Panc1 (cell line): Measurements from ENCODE around the gene DCBLD1. TPM values are rescaled to one million over a fixed set of nuclear protein-coding genes. Genes with fewer than 3 reads are reported as not detected.

ENCODE experiments used
- ATAC-seq: fragments of 200-7000 bp; cut with Tn5 transposase; 2 replicates; pipeline ENCODE4 v1.9.1; 2020; ENCODE audit warnings: mild to moderate bottlenecking, moderate library complexity
- BruUV-seq: library from RNA; stranded (reverse); fragments of 400-500 nt; replicated peaks from 2 replicates; lab custom pipeline; 2021; lab: Mats Ljungman, UMichigan
- CTCF ChIA-PET: fragments of 300-600 bp; sonication (Branson Sonifier 250); formaldehyde crosslinking; loops from one replicate; lab custom pipeline; 2022; ENCODE audit warnings: antibody characterized with exemption; lab: Charles Lee
- POLR2A ChIA-PET: fragments of 300-600 bp; sonication (Branson Sonifier 250); formaldehyde crosslinking; loops from one replicate; lab custom pipeline; 2022; ENCODE audit warnings: antibody characterized with exemption; lab: Charles Lee
- DNase-seq: peaks from one replicate; pipeline ENCODE4 v3.0.0-alpha.2; 2010; ENCODE audit warnings: low read depth, low spot score
- H3K27ac ChIP-seq: 2 replicates; pipeline ENCODE4 v1.5.1; 2011; ENCODE audit warnings: mild to moderate bottlenecking, low read length, inconsistent platforms
- H3K27me3 ChIP-seq: fragments of 200-500 bp; sonication (Bioruptor generic); 2 replicates; pipeline ENCODE4 v1.6.0; 2014; ENCODE audit warnings: low read length, inconsistent platforms; ENCODE audit not compliant: control insufficient read depth, insufficient read depth
- H3K36me3 ChIP-seq: fragments of 200-500 bp; sonication (Bioruptor generic); 2 replicates; pipeline ENCODE4 v1.5.1; 2014; ENCODE audit warnings: inconsistent platforms, mild to moderate bottlenecking, low read length, moderate library complexity; ENCODE audit not compliant: control insufficient read depth, insufficient read depth
- H3K4me1 ChIP-seq: 2 replicates; pipeline ENCODE4 v1.5.1; 2011; ENCODE audit warnings: inconsistent platforms, mild to moderate bottlenecking, low read length, moderate library complexity; ENCODE audit not compliant: control insufficient read depth, insufficient read depth
- H3K4me3 ChIP-seq, 2 experiments: 2 replicates each; pipeline ENCODE4 v1.5.1; 2011 to 2012; ENCODE audit warnings: low read depth in 2 of 2, low read length in 2 of 2, mild to moderate bottlenecking in 2 of 2, inconsistent platforms in 1 of 2, moderate library complexity in 1 of 2
- H3K9me3 ChIP-seq: fragments of 200-500 bp; sonication (Bioruptor generic); 2 replicates; pipeline ENCODE4 v1.5.1; 2014; ENCODE audit warnings: low read depth, mild to moderate bottlenecking, inconsistent platforms, low read length, moderate library complexity; ENCODE audit not compliant: control insufficient read depth, insufficient read depth
- CTCF ChIP-seq: fragments of 450-650 bp; IDR thresholded peaks from 2 replicates; pipeline ENCODE4 v1.5.1; 2017; ENCODE audit warnings: mild to moderate bottlenecking
- POLR2AphosphoS5 ChIP-seq: IDR thresholded peaks from 2 replicates; pipeline ENCODE4 v1.6.1; 2012; ENCODE audit warnings: mild to moderate bottlenecking, low read depth, low read length, moderate library complexity
- REST ChIP-seq, 2 experiments: IDR thresholded peaks; 2 replicates each; pipeline ENCODE4 v1.6.1; 2011 to 2012; ENCODE audit warnings: low read depth in 2 of 2, control low read depth in 1 of 2, low read length in 1 of 2, mild to moderate bottlenecking in 1 of 2, moderate library complexity in 1 of 2; ENCODE audit not compliant: insufficient read depth in 1 of 2
- SIN3A ChIP-seq: IDR thresholded peaks from 2 replicates; pipeline ENCODE4 v1.6.1; 2012; ENCODE audit warnings: low read depth, mild to moderate bottlenecking, low read length, moderate library complexity, borderline replicate concordance; ENCODE audit not compliant: insufficient read depth
- TCF7L2 ChIP-seq: IDR thresholded peaks from 2 replicates; pipeline ENCODE4 v1.6.1; 2011; ENCODE audit warnings: mild to moderate bottlenecking, low read depth, low read length, inconsistent platforms
- in situ Hi-C: cut with HindIII; loops from 2 replicates; pipeline ENCODE4 v1.10.0; 2016; ENCODE audit warnings: low sequenced_read_pairs, low pct_unique_long_range_greater_than_20kb
- intact Hi-C: fragments of 100-400 bp; cut with micrococcal nuclease; formaldehyde crosslinking; loops from one replicate; pipeline ENCODE4 v1.10.0; 2022; ENCODE audit not compliant: unreplicated experiment
- total RNA-seq: library from RNA; stranded (reverse); gene quantifications from one replicate; pipeline ENCODE4 v1.2.1, GENCODE V29; 2021; ENCODE audit not compliant: unreplicated experiment

DCBLD1 gene
- total RNA-seq, 1 experiment from 2014 or later, result 29.0 TPM

GRCh38 chr6:117480651-117481050 lies 1.8 kb upstream of the DCBLD1 start:
- in situ Hi-C loops, result no loop called here
- ChIA-PET POLR2A (no interaction called here), CTCF (interaction anchor here (0.7 kb wide), 1 partner anchor 16 kb away, joined by 4 read pairs; no protein-coding TSS in a partner anchor)

GRCh38 chr6:117481278-117481925 lies 1.1 kb upstream of the DCBLD1 start:
- Histone ChIP-seq H3K27ac (peak overlapping the region; percentile 82), H3K27me3 (no peaks in the 10 kb centered on the region), H3K4me1 (peaks cover 29% of the 10 kb centered on the region), H3K4me3 (peak overlapping the region; percentile 54 to 81), H3K36me3 (no peaks in the 10 kb centered on the region), H3K9me3 (peaks cover 5% of the 10 kb centered on the region; the same call in 1 of the 2 replicates)
- ATAC-seq (no peak; the same call in 1 of the 2 replicates), DNase-seq (no peak)
- intact Hi-C loops (no loop called here), in situ Hi-C loops (no loop called here)
- ChIA-PET CTCF (interaction anchor here (0.7 kb wide), 1 partner anchor 16 kb away, joined by 4 read pairs; no protein-coding TSS in a partner anchor), POLR2A (no interaction called here)
- no peak for TF ChIP-seq REST (IDR thresholded peaks at IDR 0.05; ENCODE audit: insufficient read depth in 1 of 2, low read depth in 2 of 2, low read length in 1 of 2)
- TF ChIP-seq TCF7L2, result no peak
- no peak; the same call in 1 of the 2 replicates for TF ChIP-seq CTCF
- no peak for TF ChIP-seq SIN3A
- no peak; the same call in 1 of the 2 replicates for TF ChIP-seq POLR2AphosphoS5
- BruUV-seq, result no TSS peak

More at GRCh38 chr6:117480651-117481050, 1.8 kb upstream of the DCBLD1 start:
- peaks cover 29% of the 10 kb centered on the region for H3K4me1 ChIP-seq
- peak overlapping the region; percentile 58; the same call in 1 of the 2 replicates for H3K27ac ChIP-seq
- H3K4me3 ChIP-seq, result no peak overlapping the region
- H3K36me3 ChIP-seq, result no peaks in the 10 kb centered on the region
- TF ChIP-seq REST (IDR thresholded peaks at IDR 0.05; ENCODE audit: insufficient read depth in 1 of 2, low read depth in 2 of 2, low read length in 1 of 2) (no peak), CTCF (no peak), SIN3A (no peak)
- no peak for DNase-seq
- H3K9me3 ChIP-seq, result no peaks in the 10 kb centered on the region
- intact Hi-C loops, result no loop called here
- no TSS peak for BruUV-seq
- H3K27me3 ChIP-seq, result no peaks in the 10 kb centered on the region
- no peak for ATAC-seq
